Stromal cell of bone marrow (primary cell): ENCODE measurements around the gene LHB.

Experiments
- DNase-seq: peaks from one replicate; pipeline ENCODE4 v3.0.0-alpha.2; 2012; ENCODE audit warnings: low read depth

LHB gene

DNA sequence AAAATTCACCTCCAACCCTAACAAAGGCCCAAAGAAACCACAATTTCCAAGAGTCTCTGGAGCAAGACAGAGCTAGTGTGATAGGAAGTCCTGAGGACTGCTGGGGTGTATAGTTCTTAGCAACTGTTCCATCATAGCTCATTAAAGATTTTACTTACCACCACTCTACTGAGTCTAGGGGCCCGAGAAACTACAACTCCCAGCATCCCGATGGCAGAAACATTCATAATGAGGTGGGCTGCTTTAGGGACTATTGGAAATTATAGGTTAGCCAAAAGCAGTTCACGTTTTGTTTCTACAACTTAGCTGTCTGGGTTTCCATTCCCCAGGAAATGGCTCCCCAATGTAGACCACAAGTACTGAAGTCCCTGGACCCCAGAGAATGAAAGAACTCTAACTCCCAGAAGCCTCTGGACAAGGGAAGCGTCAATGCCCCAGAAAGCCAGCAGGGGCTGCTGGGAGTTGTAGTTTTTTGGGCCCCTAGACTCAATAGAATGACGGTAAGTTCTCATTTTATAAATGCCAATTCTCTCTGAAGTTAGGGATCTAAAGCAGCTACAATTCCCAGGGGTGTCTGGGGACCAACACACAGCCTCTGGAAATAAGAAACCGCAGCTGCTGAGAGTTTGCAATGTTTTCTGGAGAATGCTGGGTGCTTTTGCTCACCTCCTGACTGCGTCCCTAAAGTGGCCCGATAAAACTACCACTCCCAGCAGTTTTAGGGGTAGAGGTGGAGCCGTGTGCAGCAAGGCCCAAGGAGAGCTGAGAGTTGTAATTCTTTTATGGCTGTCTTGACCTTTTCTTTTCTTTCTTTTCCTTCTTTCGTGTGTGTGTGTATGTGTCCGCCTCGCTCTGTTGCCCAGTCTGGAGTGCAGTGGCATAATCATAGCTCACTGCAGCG is 40.7 kb downstream of the LHB start:
- no peak for DNase-seq

DNA sequence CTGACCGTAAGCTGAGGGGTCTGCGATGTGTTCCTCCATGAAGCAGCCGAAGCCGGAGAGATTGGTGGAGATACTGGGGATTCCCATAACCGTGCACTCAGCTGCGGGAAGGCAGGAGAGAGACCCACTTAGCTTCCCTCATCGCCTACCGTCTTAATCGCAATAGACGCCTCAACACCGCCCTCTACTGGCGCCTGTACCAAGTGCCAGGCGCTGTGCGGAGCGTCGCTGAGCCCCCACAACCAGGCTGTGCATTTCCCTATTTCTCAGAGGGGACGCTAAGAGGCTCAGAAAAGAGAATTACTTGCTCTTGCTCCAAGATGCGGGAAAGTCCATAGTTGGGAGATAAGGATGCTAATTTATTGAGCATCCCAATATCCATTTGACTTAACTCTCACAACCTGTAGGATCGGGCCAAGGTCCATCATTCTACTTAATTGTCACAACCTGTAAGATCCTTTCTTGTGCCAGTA is 45.9 kb downstream of the LHB start:
- DNase-seq, result no peak

DNA sequence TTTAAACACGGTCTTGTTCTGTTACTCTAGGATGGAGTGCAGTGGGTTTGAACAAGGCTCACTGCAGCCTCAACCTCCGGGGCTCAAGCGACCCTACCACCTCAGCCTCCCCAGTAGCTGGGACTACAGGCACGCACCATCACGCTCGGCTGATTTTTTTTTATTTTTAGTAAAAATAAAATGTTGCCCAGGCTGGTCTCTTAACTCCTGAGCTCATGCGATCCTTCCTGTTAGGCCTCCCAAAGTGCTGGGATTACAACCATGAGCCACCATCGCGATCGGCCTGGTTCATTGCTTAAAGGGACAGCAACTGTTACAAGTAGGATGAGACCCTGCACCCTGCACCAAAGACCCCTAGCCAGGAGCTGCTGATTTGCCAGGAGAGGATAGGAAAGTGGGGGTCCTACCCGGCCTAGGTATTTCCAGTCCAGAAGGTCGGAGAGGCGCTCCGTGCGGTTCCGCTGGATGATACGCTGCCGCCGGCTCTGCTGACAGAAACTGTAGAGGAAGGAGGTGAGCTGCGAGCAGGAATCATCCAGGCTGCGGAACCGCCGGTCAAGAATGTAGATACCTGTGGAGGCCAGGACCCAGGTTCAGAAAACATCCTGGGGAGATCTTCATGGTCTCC is 46.6 kb downstream of the LHB start:
- DNase-seq, result no peak

DNA sequence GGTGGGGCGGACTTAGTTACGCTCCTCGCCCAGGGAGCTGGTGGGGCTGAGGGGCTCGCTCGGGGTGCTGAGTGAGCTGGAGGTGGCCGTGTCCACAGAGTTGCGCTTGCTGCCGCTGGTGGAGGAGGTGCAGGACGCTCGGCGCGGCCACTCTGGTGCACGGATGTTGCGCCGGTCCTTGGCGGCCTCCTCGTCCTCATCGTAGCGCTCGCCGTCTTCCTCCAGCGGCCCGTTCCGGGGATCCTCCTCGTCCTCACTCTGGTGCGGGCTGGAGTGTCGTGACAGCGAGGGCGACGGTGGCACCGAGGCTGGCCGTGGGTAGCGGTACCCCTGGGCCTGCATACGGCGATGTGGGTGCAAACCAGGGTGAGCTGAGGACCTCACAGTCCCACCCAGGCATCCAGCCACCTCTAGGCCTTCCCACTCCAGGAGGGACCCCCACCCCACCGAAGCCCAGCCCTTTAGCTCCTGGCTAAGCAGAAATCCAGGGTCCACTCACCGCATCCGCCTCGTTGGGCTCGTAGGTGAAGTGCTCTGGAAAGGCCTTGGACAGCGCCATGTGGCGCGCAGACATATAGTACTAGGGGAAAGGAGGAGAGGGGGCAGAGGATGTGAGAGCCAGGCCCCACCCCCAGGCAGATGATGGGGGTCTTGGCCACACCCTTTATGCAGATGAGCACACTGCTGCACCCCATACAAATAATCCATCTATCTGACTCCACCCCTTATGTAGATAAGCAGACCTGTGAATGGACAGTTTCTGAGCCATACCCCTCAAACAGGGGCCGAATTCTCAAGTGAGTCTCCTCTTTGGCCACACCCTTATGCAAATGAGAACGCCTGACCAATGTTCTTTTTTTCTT is 47.4 kb downstream of the LHB start:
- DNase-seq, result no peak

DNA sequence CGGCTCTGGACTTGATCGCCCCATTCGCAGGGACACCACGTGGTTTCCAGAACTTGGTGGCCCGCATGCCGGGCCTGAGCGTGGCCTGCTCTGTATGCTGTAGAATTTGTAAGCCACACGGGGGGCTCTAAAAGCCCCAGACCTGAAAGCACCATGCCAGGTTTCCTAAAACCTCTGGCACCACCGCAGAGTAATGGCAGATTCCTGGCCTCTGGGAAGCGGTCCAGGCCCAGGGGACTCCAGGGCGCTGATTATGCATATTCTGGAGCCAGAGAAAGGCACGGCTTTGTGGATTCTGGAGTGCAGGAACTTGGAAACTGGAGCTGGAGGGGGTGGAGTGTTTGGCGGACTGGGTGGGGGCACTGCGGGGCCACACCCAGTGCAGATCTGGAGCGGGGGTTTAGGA is 48.1 kb downstream of the LHB start:
- no peak for DNase-seq

DNA sequence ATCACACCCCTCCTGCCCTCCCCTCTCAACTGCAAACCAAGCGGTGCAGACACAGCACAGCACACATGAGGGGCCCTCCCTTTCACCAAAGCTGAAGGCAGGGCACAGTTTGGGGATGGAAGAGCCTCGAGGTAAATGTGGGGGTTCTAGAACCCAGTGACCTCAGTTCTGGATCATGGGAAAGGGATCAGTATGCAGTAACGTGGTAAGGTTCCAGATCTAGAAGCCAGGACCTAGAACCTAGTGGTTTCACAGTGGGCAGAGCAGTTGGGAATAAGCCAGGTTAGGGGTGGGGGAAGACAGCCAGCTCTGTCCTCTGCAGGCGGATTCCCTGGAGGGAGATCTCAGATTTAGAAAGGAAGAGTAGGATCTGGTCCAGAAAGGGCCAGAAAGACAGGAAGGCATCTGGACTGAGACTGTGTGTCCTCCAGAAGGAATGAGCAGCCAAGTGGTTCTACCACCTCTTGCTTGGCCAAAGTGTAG is 48.7 kb downstream of the LHB start:
- DNase-seq, result no peak

DNA sequence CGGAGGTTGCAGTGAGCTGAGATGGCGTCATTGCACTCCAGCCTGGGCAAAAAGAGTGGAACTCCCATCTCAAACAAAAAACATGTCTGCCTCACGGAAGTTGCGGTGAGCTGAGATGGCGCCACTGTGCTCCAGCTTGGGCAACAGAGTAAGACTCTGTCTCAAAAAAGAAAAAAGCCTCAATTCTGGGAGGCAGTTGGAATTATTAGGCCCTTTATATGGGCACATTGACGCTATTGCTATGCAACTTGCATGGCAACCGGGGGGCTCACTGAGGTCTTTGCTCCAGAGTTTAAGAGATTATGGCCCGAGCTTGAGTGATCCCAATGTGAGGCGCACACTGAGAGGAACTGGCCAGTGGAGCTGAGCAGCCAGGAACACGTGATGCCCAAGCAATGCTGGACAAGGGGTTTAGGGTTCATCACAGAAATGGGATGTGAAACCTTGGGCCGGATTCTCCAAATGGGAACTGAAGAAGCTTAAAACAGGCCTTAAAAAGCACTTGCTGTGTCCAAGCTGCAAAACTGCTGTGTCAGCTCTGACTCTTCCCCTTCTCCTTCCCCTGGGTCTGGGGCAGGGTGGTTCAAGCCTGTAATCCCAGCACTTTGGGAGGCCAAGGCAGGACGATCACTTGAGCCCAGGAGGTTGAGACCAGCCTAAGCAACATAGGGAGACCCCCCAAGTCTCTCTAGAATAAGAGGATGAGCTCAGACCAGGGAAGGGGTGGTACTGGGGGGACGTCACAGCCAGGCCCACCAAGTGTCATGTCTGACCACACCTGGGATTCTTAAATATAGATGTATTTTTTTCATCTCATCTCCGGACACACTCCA is 49.3 kb downstream of the LHB start:
- peak; percentile 76 for DNase-seq

DNA sequence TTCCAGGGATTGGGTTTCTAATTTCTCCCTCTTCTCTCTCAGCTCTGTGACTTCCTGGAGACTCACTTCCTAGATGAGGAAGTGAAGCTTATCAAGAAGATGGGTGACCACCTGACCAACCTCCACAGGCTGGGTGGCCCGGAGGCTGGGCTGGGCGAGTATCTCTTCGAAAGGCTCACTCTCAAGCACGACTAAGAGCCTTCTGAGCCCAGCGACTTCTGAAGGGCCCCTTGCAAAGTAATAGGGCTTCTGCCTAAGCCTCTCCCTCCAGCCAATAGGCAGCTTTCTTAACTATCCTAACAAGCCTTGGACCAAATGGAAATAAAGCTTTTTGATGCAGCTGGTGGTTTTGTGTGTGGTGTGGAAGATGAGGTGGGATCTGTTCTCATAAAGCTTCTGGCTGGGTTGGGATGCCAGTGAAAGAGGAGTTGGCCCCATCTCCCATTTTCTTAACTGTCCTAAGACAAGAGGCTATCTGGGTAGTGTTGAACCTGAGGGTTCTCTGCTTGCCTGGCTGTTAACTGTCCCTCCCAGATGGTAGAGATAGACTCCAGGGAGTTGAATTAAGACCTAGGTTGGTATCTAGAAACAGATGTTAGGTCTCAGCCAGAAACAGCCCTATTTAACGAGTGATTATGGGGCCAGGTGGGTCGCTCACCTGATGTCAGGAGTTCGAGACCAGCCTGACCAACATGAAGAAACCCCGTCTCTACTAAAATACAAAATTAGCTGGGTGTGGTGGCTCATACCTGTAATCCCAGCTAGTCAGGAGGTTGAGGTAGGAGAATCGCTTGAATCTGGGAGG is 50.1 kb downstream of the LHB start:
- DNase-seq, result no peak
